Coronary artery (tissue), 2 donors: Measurements from ENCODE around the gene LCE7A.

Source experiments
- DNase-seq: peaks from one replicate; pipeline ENCODE4 v3.0.0-alpha.2; 2017; ENCODE audit warnings: low spot score
- H3K27ac ChIP-seq, 2 donors: fragments of 200-600 bp; sonication (generic); one replicate each; pipeline ENCODE4 v1.5.1; 2016 to 2019
- H3K4me3 ChIP-seq: fragments of 200-600 bp; sonication (generic); 2 replicates; pipeline ENCODE4 v1.5.1; 2016; ENCODE audit warnings: mild to moderate bottlenecking, moderate library complexity
- TF ChIP-seq, protein P1 (sequence below): fragments of 200-600 bp; sonication (generic); IDR thresholded peaks from one replicate; pipeline ENCODE4 v1.5.1; 2019; ENCODE audit warnings: antibody characterized with exemption

The LCE7A gene

GRCh38 chr1:152886758-152887409, 27.1 kb downstream of the LCE7A start:
- Histone ChIP-seq H3K4me3 (no peak overlapping the region), H3K27ac (peak overlapping the region in 1 of 2 donors; percentile 36)
- TF ChIP-seq, protein P1, sequence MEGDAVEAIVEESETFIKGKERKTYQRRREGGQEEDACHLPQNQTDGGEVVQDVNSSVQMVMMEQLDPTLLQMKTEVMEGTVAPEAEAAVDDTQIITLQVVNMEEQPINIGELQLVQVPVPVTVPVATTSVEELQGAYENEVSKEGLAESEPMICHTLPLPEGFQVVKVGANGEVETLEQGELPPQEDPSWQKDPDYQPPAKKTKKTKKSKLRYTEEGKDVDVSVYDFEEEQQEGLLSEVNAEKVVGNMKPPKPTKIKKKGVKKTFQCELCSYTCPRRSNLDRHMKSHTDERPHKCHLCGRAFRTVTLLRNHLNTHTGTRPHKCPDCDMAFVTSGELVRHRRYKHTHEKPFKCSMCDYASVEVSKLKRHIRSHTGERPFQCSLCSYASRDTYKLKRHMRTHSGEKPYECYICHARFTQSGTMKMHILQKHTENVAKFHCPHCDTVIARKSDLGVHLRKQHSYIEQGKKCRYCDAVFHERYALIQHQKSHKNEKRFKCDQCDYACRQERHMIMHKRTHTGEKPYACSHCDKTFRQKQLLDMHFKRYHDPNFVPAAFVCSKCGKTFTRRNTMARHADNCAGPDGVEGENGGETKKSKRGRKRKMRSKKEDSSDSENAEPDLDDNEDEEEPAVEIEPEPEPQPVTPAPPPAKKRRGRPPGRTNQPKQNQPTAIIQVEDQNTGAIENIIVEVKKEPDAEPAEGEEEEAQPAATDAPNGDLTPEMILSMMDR, result no peak
- no peak for DNase-seq

DNA sequence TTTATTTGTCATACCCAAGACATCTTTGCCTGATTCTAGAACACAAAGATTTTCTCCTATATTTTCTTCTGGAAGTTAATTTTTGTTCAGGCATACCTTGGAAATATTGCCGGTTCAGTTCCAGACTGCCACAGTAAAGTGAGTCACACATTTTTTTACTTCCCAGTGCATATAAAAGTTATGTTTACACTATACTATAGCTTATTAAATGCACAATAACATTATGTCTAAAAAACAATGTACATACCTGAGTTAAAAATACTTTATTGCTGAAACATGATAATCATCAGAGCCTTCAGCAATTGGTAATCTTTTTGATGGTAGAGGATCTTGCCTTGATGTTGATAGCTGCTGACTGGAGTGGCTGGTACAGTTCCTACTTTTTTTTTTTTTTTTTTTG, 28.3 kb downstream of the LCE7A start:
- TF ChIP-seq, protein P1, result no peak
- Histone ChIP-seq H3K4me3 (no peak overlapping the region), H3K27ac (no peak overlapping the region)
- no peak for DNase-seq

- H3K27ac ChIP-seq, result no peak overlapping the region
- no peak overlapping the region for H3K4me3 ChIP-seq
- TF ChIP-seq, protein P1, result no peak
- no peak for DNase-seq
Observed at GRCh38 chr1:152899027-152899426, 39.2 kb downstream of the LCE7A start.

GRCh38 chr1:152899883-152900282, 40.1 kb downstream of the LCE7A start:
- DNase-seq, result no peak
- TF ChIP-seq, protein P1, result no peak
- Histone ChIP-seq H3K27ac (no peak overlapping the region), H3K4me3 (no peak overlapping the region)

GRCh38 chr1:152901631-152902030, 41.8 kb downstream of the LCE7A start:
- TF ChIP-seq, protein P1, result no peak
- Histone ChIP-seq H3K4me3 (no peak overlapping the region), H3K27ac (no peak overlapping the region)
- no peak for DNase-seq

GRCh38 chr1:152902636-152903035, 42.8 kb downstream of the LCE7A start:
- H3K4me3 ChIP-seq, result no peak overlapping the region
- no peak for DNase-seq
- H3K27ac ChIP-seq, result no peak overlapping the region
- TF ChIP-seq, protein P1, result no peak

GRCh38 chr1:152904688-152905440, 45.1 kb downstream of the LCE7A start:
- no peak overlapping the region for H3K27ac ChIP-seq
- H3K4me3 ChIP-seq, result no peak overlapping the region
- DNase-seq, result no peak
- TF ChIP-seq, protein P1, result no peak
